Measurements from ENCODE around the gene SPRING1. TPM values are rescaled to one million over a fixed set of nuclear protein-coding genes. Genes with fewer than 3 reads are reported as not detected.
A peak's percentile ranks its signal among the peaks of the same experiment; 100 is the strongest.

SPRING1 gene
- 10 to 100 TPM; 18.6 to 25.3 (median 20.3) TPM for total RNA-seq

GRCh38 chr12:116737774-116738657, at the start of gene SPRING1, which contains the start of gene RNFT2:
SPRING1 (minus strand) TSS chr12:116738069; CDS start chr12:116737900, 169 bp downstream.
RNFT2 (plus strand) TSS chr12:116738315; CDS start chr12:116740498, 2,183 bp downstream.
- TF ChIP-seq POLR2A (IDR thresholded peaks at IDR 0.05) (peak in 1 of 2 donors; percentile 37), CTCF (IDR thresholded peaks at IDR 0.05) (no peak)
- intact Hi-C loops (cut with DNase I; ENCODE audit: low total_unique reads): no loop called here
- WGBS, 2 donors: 1% methylated on average over 56 of the region's 80 CpGs
- H3K4me3 ChIP-seq (ENCODE audit: low read depth, poor library complexity, severe bottlenecking): peak within 1 kb of the TSS; percentile 59
- DNase-seq (ENCODE audit: low spot score in 2 of 2): peak; percentile 100

GRCh38 chr12:116784238-116784612, 46.4 kb upstream of the SPRING1 start:
- TF ChIP-seq POLR2A (IDR thresholded peaks at IDR 0.05): no peak
- TF ChIP-seq CTCF (IDR thresholded peaks at IDR 0.05): no peak
- H3K4me3 ChIP-seq (ENCODE audit: low read depth, poor library complexity, severe bottlenecking): no peak overlapping the region
- no peak for DNase-seq (ENCODE audit: low spot score in 2 of 2)
- intact Hi-C loops (cut with DNase I; ENCODE audit: low total_unique reads): no loop called here
- 95% methylated on average over 7 of the region's 7 CpGs for WGBS, 2 donors

- no peak for DNase-seq (ENCODE audit: low spot score in 2 of 2)
- no peak for TF ChIP-seq POLR2A (IDR thresholded peaks at IDR 0.05)
- TF ChIP-seq CTCF (IDR thresholded peaks at IDR 0.05): no peak
- intact Hi-C loops (cut with DNase I; ENCODE audit: low total_unique reads): no loop called here
- WGBS, 2 donors: 91 to 93% methylated on average over 6 of the region's 6 CpGs
- H3K4me3 ChIP-seq (ENCODE audit: low read depth, poor library complexity, severe bottlenecking): no peak overlapping the region
These were observed 45.8 kb upstream of the SPRING1 start for GRCh38 chr12:116783525-116784237.

- no peak for TF ChIP-seq CTCF (IDR thresholded peaks at IDR 0.05)
- TF ChIP-seq POLR2A (IDR thresholded peaks at IDR 0.05): no peak
- no peak for DNase-seq (ENCODE audit: low spot score in 2 of 2)
- intact Hi-C loops (cut with DNase I; ENCODE audit: low total_unique reads): no loop called here
- no peak overlapping the region for H3K4me3 ChIP-seq (ENCODE audit: low read depth, poor library complexity, severe bottlenecking)
- WGBS, 2 donors: 74 to 93% methylated on average over 4 of the region's 4 CpGs
These were observed 43.1 kb upstream of the SPRING1 start for GRCh38 chr12:116780942-116781341.

GRCh38 chr12:116779597-116779996, 41.7 kb upstream of the SPRING1 start:
- DNase-seq (ENCODE audit: low spot score in 2 of 2): no peak
- intact Hi-C loops (cut with DNase I; ENCODE audit: low total_unique reads): no loop called here
- no peak for TF ChIP-seq POLR2A (IDR thresholded peaks at IDR 0.05)
- TF ChIP-seq CTCF (IDR thresholded peaks at IDR 0.05): no peak
- WGBS, 2 donors: 93 to 94% methylated on average over 2 of the region's 2 CpGs
- H3K4me3 ChIP-seq (ENCODE audit: low read depth, poor library complexity, severe bottlenecking): no peak overlapping the region
